H1 (cell line): ENCODE results near the gene MACROD2. TPM values are rescaled to one million over a fixed set of nuclear protein-coding genes. Genes with fewer than 3 reads are reported as not detected.

ENCODE experiments used
- CTCF ChIA-PET: fragments of 300-600 bp; sonication (Branson Sonifier 250); formaldehyde crosslinking; loops from one replicate; lab custom pipeline; 2021; ENCODE audit not compliant: partially characterized antibody; lab: Charles Lee
- POLR2A ChIA-PET: fragments of 300-600 bp; sonication (Branson Sonifier 250); formaldehyde crosslinking; loops from one replicate; lab custom pipeline; 2021; ENCODE audit warnings: inconsistent platforms; ENCODE audit not compliant: partially characterized antibody; lab: Charles Lee
- DNase-seq, 2 experiments: peaks; one replicate each; pipeline versions ENCODE4 v3.0.0 to v3.0.0-alpha.2; 2010 to 2022; ENCODE audit warnings: low spot score in 2 of 2, low read depth in 1 of 2, mixed read lengths in 1 of 2
- FAIRE-seq: peaks from 2 replicates; lab custom pipeline; 2011; peaks lifted over from hg19 to GRCh38; lab: Jason Lieb, UNC
- H2AFZ ChIP-seq: 2 replicates; pipeline ENCODE4 v1.8.1; 2012; ENCODE audit warnings: low read length, inconsistent platforms
- H2AK5ac ChIP-seq: 2 replicates; pipeline ENCODE4 v1.6.1; 2013; ENCODE audit warnings: low read depth, low read length
- H2BK120ac ChIP-seq: replicated peaks from 2 replicates; pipeline ENCODE3; 2013; ENCODE audit warnings: low read depth, low read length, inconsistent platforms
- H2BK12ac ChIP-seq: 2 replicates; pipeline ENCODE4 v1.6.1; 2013; ENCODE audit warnings: low read depth, low read length
- H2BK15ac ChIP-seq: 2 replicates; pipeline ENCODE4 v1.6.1; 2013; ENCODE audit warnings: low read length
- H2BK20ac ChIP-seq: 2 replicates; pipeline ENCODE4 v1.6.1; 2013; ENCODE audit warnings: low read length
- H2BK5ac ChIP-seq: 2 replicates; pipeline ENCODE4 v1.6.1; 2013; ENCODE audit warnings: low read depth, low read length
- H3K14ac ChIP-seq: 2 replicates; pipeline ENCODE4 v1.6.1; 2013; ENCODE audit warnings: inconsistent platforms; ENCODE audit not compliant: insufficient read length
- H3K18ac ChIP-seq: 2 replicates; pipeline ENCODE4 v1.6.1; 2013; ENCODE audit warnings: low read length; ENCODE audit errors: extremely low read depth
- H3K23ac ChIP-seq: 2 replicates; pipeline ENCODE4 v1.6.1; 2013; ENCODE audit warnings: inconsistent platforms; ENCODE audit not compliant: insufficient read length
- H3K23me2 ChIP-seq: 2 replicates; pipeline ENCODE4 v1.6.1; 2013; ENCODE audit warnings: low read depth, low read length
- H3K27ac ChIP-seq: 2 replicates; pipeline ENCODE4 v1.6.1; 2011; ENCODE audit warnings: low read depth, low read length, inconsistent platforms
- H3K27me3 ChIP-seq, 4 experiments: replicated peaks in 1 of 4; 1 replicate in 1 of 4; 2 replicates in 3 of 4; pipeline versions ENCODE4 v1.6.1 to v1.8.1; 2011 to 2013; ENCODE audit warnings: low read length in 3 of 4, mild to moderate bottlenecking in 3 of 4, inconsistent platforms in 2 of 4, mixed read lengths in 2 of 4, moderate library complexity in 1 of 4; ENCODE audit not compliant: control insufficient read depth in 3 of 4, insufficient read depth in 3 of 4; ENCODE audit errors: extremely low read depth in 1 of 4
- H3K36me3 ChIP-seq, 4 experiments: 2 replicates each; pipeline versions ENCODE4 v1.6.1 to v1.8.1; 2011 to 2013; ENCODE audit warnings: mild to moderate bottlenecking in 4 of 4, low read length in 3 of 4, moderate library complexity in 2 of 4, control low read depth in 1 of 4, inconsistent platforms in 1 of 4; ENCODE audit not compliant: insufficient read depth in 4 of 4, control insufficient read depth in 2 of 4
- H3K4ac ChIP-seq: replicated peaks from 2 replicates; pipeline ENCODE3; 2013; ENCODE audit warnings: low read length, low read depth, mixed read lengths, inconsistent platforms; ENCODE audit not compliant: insufficient read length
- H3K4me1 ChIP-seq, 4 experiments: replicated peaks in 1 of 4; 1 replicate in 1 of 4; 2 replicates in 3 of 4; pipeline versions ENCODE4 v1.6.1 to v1.8.1; 2011 to 2013; ENCODE audit warnings: low read length in 3 of 4, inconsistent platforms in 2 of 4, mixed read lengths in 1 of 4; ENCODE audit not compliant: insufficient read depth in 4 of 4, control insufficient read depth in 3 of 4
- H3K4me2 ChIP-seq, 2 experiments: 2 replicates each; pipeline versions ENCODE4 v1.6.1 to v1.8.1; 2011 to 2013; ENCODE audit warnings: low read depth in 2 of 2, low read length in 2 of 2, control low read depth in 1 of 2, inconsistent platforms in 1 of 2, mild to moderate bottlenecking in 1 of 2; ENCODE audit not compliant: insufficient read depth in 1 of 2
- H3K4me3 ChIP-seq, 4 experiments: fragments of 200-600, 300-600 bp in 1 of 4; sonication (generic), shearing (Covaris generic), sonication (Bioruptor Twin) in 1 of 4; 2 replicates each; pipeline versions ENCODE4 v1.5.1 to v1.8.1; 2011 to 2016; ENCODE audit warnings: low read length in 4 of 4, low read depth in 3 of 4, control low read depth in 2 of 4, inconsistent platforms in 2 of 4, mild to moderate bottlenecking in 2 of 4, mixed read lengths in 1 of 4, moderate library complexity in 1 of 4; ENCODE audit not compliant: insufficient read depth in 2 of 4; ENCODE audit errors: extremely low read depth in 1 of 4
- H3K56ac ChIP-seq: replicated peaks from 2 replicates; pipeline ENCODE3; 2013; ENCODE audit warnings: low read depth, mild to moderate bottlenecking, mixed read lengths, low read length, inconsistent platforms; ENCODE audit not compliant: insufficient read length
- H3K79me1 ChIP-seq: 2 replicates; pipeline ENCODE4 v1.6.1; 2013; ENCODE audit warnings: low read depth, low read length, control low read depth
- H3K79me2 ChIP-seq, 2 experiments: 2 replicates each; pipeline versions ENCODE4 v1.6.1 to v1.8.1; 2012 to 2013; ENCODE audit warnings: low read length in 2 of 2, mild to moderate bottlenecking in 2 of 2, inconsistent platforms in 1 of 2; ENCODE audit not compliant: insufficient read depth in 2 of 2, control insufficient read depth in 1 of 2
- H3K9ac ChIP-seq, 4 experiments: replicated peaks in 1 of 4; 1 replicate in 1 of 4; 2 replicates in 3 of 4; pipeline versions ENCODE4 v1.6.1 to v1.8.1; 2011 to 2013; ENCODE audit warnings: low read depth in 3 of 4, low read length in 3 of 4, control low read depth in 2 of 4, mild to moderate bottlenecking in 2 of 4, moderate library complexity in 2 of 4, inconsistent platforms in 1 of 4; ENCODE audit errors: extremely low read depth in 1 of 4
- H3K9me3 ChIP-seq, 2 experiments: 2 replicates each; pipeline versions ENCODE4 v1.6.1 to v1.8.1; 2012 to 2013; ENCODE audit warnings: mild to moderate bottlenecking in 2 of 2, moderate library complexity in 2 of 2, control low read depth in 1 of 2, inconsistent platforms in 1 of 2, low read depth in 1 of 2, low read length in 1 of 2, mixed read lengths in 1 of 2; ENCODE audit not compliant: insufficient read depth in 2 of 2
- H4K20me1 ChIP-seq, 2 experiments: replicated peaks in 1 of 2; 2 replicates each; pipeline versions ENCODE3 to v1.8.1; 2011 to 2013; ENCODE audit warnings: inconsistent platforms in 2 of 2, low read length in 2 of 2, mild to moderate bottlenecking in 1 of 2; ENCODE audit not compliant: insufficient read depth in 2 of 2, control insufficient read depth in 1 of 2
- H4K5ac ChIP-seq: 2 replicates; pipeline ENCODE4 v1.6.1; 2013; ENCODE audit warnings: low read length, low read depth, mixed read lengths, inconsistent platforms; ENCODE audit not compliant: insufficient read length
- H4K8ac ChIP-seq: 2 replicates; pipeline ENCODE4 v1.8.0; 2013; ENCODE audit warnings: mild to moderate bottlenecking, moderate library complexity, low read length, inconsistent platforms; ENCODE audit not compliant: insufficient read depth; ENCODE audit errors: extremely low read depth
- H4K91ac ChIP-seq: replicated peaks from 2 replicates; pipeline ENCODE3; 2013; ENCODE audit warnings: low read length, mixed read lengths, inconsistent platforms; ENCODE audit not compliant: insufficient read length
- BCL11A ChIP-seq, 2 experiments: IDR thresholded peaks; one replicate each; pipeline ENCODE4 v1.6.1; 2011; ENCODE audit warnings: low read depth in 2 of 2, low read length in 2 of 2, mild to moderate bottlenecking in 2 of 2
- CBX5 ChIP-seq: fragments of 300-800, 300-1000 bp; sonication (generic); IDR thresholded peaks from 2 replicates; pipeline ENCODE4 v1.7.1; 2016; ENCODE audit warnings: antibody characterized with exemption, low read length, low read depth
- CTBP2 ChIP-seq: IDR thresholded peaks from 2 replicates; pipeline ENCODE4 v1.7.0; 2011; ENCODE audit warnings: borderline replicate concordance, mild to moderate bottlenecking, moderate library complexity, mixed read lengths, low read length; ENCODE audit not compliant: insufficient read depth, insufficient read length
- KDM5A ChIP-seq: fragments of 200-600 bp; IDR thresholded peaks from 2 replicates; pipeline ENCODE4 v1.7.1; 2012; ENCODE audit warnings: mild to moderate bottlenecking, low read length, inconsistent platforms, mixed read lengths
- MAX ChIP-seq: IDR thresholded peaks from 2 replicates; pipeline ENCODE4 v1.6.1; 2012; ENCODE audit warnings: inconsistent platforms
- RAD21 ChIP-seq, 2 experiments: IDR thresholded peaks in 1 of 2; conservative IDR thresholded peaks in 1 of 2; 2 replicates each; pipeline ENCODE4 v1.6.1; 2011; ENCODE audit warnings: low read depth in 2 of 2, low read length in 2 of 2, improper control_type of control experiment in 1 of 2, inconsistent platforms in 1 of 2, mild to moderate bottlenecking in 1 of 2, moderate library complexity in 1 of 2
- SP1 ChIP-seq: IDR thresholded peaks from 2 replicates; pipeline ENCODE4 v1.6.1; 2011; ENCODE audit warnings: low read depth, low read length
- SP4 ChIP-seq: IDR thresholded peaks from 2 replicates; pipeline ENCODE4 v1.6.1; 2012; ENCODE audit warnings: low read length, inconsistent platforms
- WGBS, 2 experiments: shearing (Covaris generic) in 1 of 2; methylation state at CpG; one replicate each; pipeline versions ENCODE4 v1.1.6 to v1.1.7; 2013 to 2015; ENCODE audit warnings: low lambda C conversion rate in 2 of 2, mixed read lengths in 2 of 2, inconsistent platforms in 1 of 2, low coverage in 1 of 2, missing lambda C conversion rate in 1 of 2; ENCODE audit not compliant: insufficient replicate concordance in 2 of 2, insufficient coverage in 1 of 2, insufficient read length in 1 of 2; ENCODE audit errors: extremely low coverage in 1 of 2, missing lambda C conversion rate in 1 of 2; 5-methylcytosine and 5-hydroxymethylcytosine counted together
- polyA plus RNA-seq, 7 experiments: library from polyadenylated mRNA; depleted of rRNA in 3 of 7; stranded (reverse) in 5 of 7; unstranded in 2 of 7; fragments of >200 nt in 5 of 7; fragments of 200-250 nt in 2 of 7; gene quantifications; 1 replicate in 5 of 7; 2 replicates in 1 of 7; 4 replicates in 1 of 7; pipeline versions ENCODE4 v1.2.1 to v1.2.3, GENCODE V29; 2011 to 2013; ENCODE audit warnings: missing spikeins in 2 of 7, mixed read lengths in 2 of 7
- total RNA-seq: library from RNA; stranded (reverse); fragmentation: NEBNext Ultra II Directional; extraction: Animal tissue kit (Norgen Biotek cat#: 25700); gene quantifications from 2 replicates; pipeline ENCODE4 v1.2.1, GENCODE V29; 2021
- TF ChIP-seq, protein P1 (sequence below), 3 experiments: IDR thresholded peaks; 1 replicate in 2 of 3; 2 replicates in 1 of 3; pipeline versions ENCODE4 v1.5.1 to v1.6.1; 2011; ENCODE audit warnings: low read length in 3 of 3, mild to moderate bottlenecking in 3 of 3, inconsistent platforms in 2 of 3, low read depth in 1 of 3, moderate library complexity in 1 of 3; ENCODE audit not compliant: insufficient read depth in 1 of 3; ENCODE audit errors: control extremely low read depth in 1 of 3

Gene MACROD2
- total and polyA plus RNA-seq, 2 of the 8 experiments (the other 6 are each of a cell fraction or from before 2014, with no cell fraction given): 0.70 to 3.9 TPM

- H3K9me3 ChIP-seq: no peaks in the 10 kb centered on the region
- H3K4me2 ChIP-seq: no peak overlapping the region
- H2BK5ac ChIP-seq: no peak overlapping the region
- POLR2A ChIA-PET: no interaction called here
- H3K56ac ChIP-seq: no peak overlapping the region
- H2BK120ac ChIP-seq: no peak overlapping the region
- no peak overlapping the region for H3K18ac ChIP-seq
- H3K27ac ChIP-seq: no peak overlapping the region
- H3K4me1 ChIP-seq: no peaks in the 10 kb centered on the region
- H4K5ac ChIP-seq: no peak overlapping the region
- 86% methylated on average over 12 of the region's 12 CpGs; no CpG with 5 or more reads in 1 of the 2 experiments for WGBS, 2 experiments
- H2BK20ac ChIP-seq: no peak overlapping the region
- no peak overlapping the region for H3K14ac ChIP-seq
- no peaks in the 10 kb centered on the region for H3K27me3 ChIP-seq
- no peaks in the 10 kb centered on the region for H3K36me3 ChIP-seq
- H3K9ac ChIP-seq: no peak overlapping the region
- 0 out of 2 replicates have a peak overlapping the region, but pooled peaks have one; percentile 41 for H2BK12ac ChIP-seq
- TF ChIP-seq RAD21 (IDR thresholded peaks at IDR 0.05 in 1 of 2, conservative IDR thresholded peaks at IDR 0.05 in 1 of 2; ENCODE audit: low read depth in 2 of 2, low read length in 2 of 2) (peak; percentile 63 to 76), CBX5 (no peak), SP1 (no peak), MAX (no peak), KDM5A (no peak), BCL11A (IDR thresholded peaks at IDR 0.05; ENCODE audit: low read depth in 2 of 2, low read length in 2 of 2) (no peak), SP4 (no peak), CTBP2 (no peak)
- TF ChIP-seq, protein P1, sequence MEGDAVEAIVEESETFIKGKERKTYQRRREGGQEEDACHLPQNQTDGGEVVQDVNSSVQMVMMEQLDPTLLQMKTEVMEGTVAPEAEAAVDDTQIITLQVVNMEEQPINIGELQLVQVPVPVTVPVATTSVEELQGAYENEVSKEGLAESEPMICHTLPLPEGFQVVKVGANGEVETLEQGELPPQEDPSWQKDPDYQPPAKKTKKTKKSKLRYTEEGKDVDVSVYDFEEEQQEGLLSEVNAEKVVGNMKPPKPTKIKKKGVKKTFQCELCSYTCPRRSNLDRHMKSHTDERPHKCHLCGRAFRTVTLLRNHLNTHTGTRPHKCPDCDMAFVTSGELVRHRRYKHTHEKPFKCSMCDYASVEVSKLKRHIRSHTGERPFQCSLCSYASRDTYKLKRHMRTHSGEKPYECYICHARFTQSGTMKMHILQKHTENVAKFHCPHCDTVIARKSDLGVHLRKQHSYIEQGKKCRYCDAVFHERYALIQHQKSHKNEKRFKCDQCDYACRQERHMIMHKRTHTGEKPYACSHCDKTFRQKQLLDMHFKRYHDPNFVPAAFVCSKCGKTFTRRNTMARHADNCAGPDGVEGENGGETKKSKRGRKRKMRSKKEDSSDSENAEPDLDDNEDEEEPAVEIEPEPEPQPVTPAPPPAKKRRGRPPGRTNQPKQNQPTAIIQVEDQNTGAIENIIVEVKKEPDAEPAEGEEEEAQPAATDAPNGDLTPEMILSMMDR (IDR thresholded peaks at IDR 0.05; ENCODE audit: control extremely low read depth in 1 of 3, insufficient read depth in 1 of 3, low read depth in 1 of 3, low read length in 3 of 3): peak; percentile 34 to 40 (median 34); a peak in 3 of 4 replicates
- 0 out of 2 replicates have a peak overlapping the region, but pooled peaks have one; percentile 24 for H2AFZ ChIP-seq
- H3K23ac ChIP-seq: no peak overlapping the region
- no peaks in the 10 kb centered on the region for H3K79me1 ChIP-seq
- no peaks in the 10 kb centered on the region for H3K79me2 ChIP-seq
- H2BK15ac ChIP-seq: no peak overlapping the region
- CTCF ChIA-PET: interaction anchor here (0.7 to 2.0 kb wide), 3 partner anchors 9 to 503 kb away, joined by 3 to 6 read pairs (median 6); partner anchors contain the start of gene FLRT3
- no peak overlapping the region for H3K4ac ChIP-seq
- no peak for FAIRE-seq
- no peak overlapping the region for H4K91ac ChIP-seq
- H4K8ac ChIP-seq: no peak overlapping the region
- H2AK5ac ChIP-seq: no peak overlapping the region
- DNase-seq: peak in 1 of 2 experiments; percentile 52
- 0 out of 2 replicates have a peak, but pooled peaks cover 1% of the 10 kb centered on the region for H3K23me2 ChIP-seq
- H4K20me1 ChIP-seq: no peaks in the 10 kb centered on the region
- no peak overlapping the region for H3K4me3 ChIP-seq
These were observed 762.4 kb downstream of the MACROD2 start for GRCh38 chr20:14757728-14758127.
